GM21515 (cell line): Measurements from ENCODE around the gene SBSN.

Source experiments
- ATAC-seq: cut with Tn5 transposase; IDR thresholded peaks from one replicate; pipeline ENCODE4 v1.9.1; 2021; ENCODE audit not compliant: unreplicated experiment

The SBSN gene

GRCh38 chr19:35509018-35509652 lies 19.0 kb downstream of the SBSN start:
- no peak for ATAC-seq

- ATAC-seq = no peak
Measured at GRCh38 chr19:35508129-35508528, 20.0 kb downstream of the SBSN start.

- no peak for ATAC-seq
Measured at GRCh38 chr19:35507561-35507960, 20.6 kb downstream of the SBSN start.

- no peak for ATAC-seq
Measured at GRCh38 chr19:35506011-35506410, 22.1 kb downstream of the SBSN start.

- ATAC-seq = no peak
Measured at GRCh38 chr19:35502751-35503150, 25.4 kb downstream of the SBSN start.

GRCh38 chr19:35501684-35502083 lies 26.4 kb downstream of the SBSN start:
- ATAC-seq = no peak

- ATAC-seq = no peak
Measured at GRCh38 chr19:35500611-35501010, 27.5 kb downstream of the SBSN start.

- ATAC-seq = no peak
Measured at GRCh38 chr19:35498984-35499527, 29.1 kb downstream of the SBSN start.

- no peak for ATAC-seq
Measured at GRCh38 chr19:35498220-35498619, 29.9 kb downstream of the SBSN start.

- ATAC-seq = no peak
Measured at GRCh38 chr19:35497406-35497805, 30.7 kb downstream of the SBSN start.

- ATAC-seq = no peak
Measured at GRCh38 chr19:35495107-35496064, 32.7 kb downstream of the SBSN start.

- no peak for ATAC-seq
Measured at GRCh38 chr19:35493971-35494370, 34.1 kb downstream of the SBSN start.

GRCh38 chr19:35491836-35492360 lies 36.2 kb downstream of the SBSN start:
- no peak for ATAC-seq

- ATAC-seq = no peak
Measured at GRCh38 chr19:35490364-35490763, 37.7 kb downstream of the SBSN start, which contains the start of gene KRTDAP. Gene KRTDAP (minus strand): TSS chr19:35490464. CDS start chr19:35490442, 22 bp downstream.

- ATAC-seq = no peak
Measured at GRCh38 chr19:35488677-35489076, 39.4 kb downstream of the SBSN start.

GRCh38 chr19:35487656-35488182 lies 40.4 kb downstream of the SBSN start:
- no peak for ATAC-seq

- no peak for ATAC-seq
Measured at GRCh38 chr19:35486268-35486708, 41.8 kb downstream of the SBSN start.

GRCh38 chr19:35484252-35485036 lies 43.7 kb downstream of the SBSN start:
- peak; percentile 66 for ATAC-seq

GRCh38 chr19:35483089-35483488 lies 45.0 kb downstream of the SBSN start:
- no peak for ATAC-seq
